ENCODE measurements around the gene FBXL16. TPM values are rescaled to one million over a fixed set of nuclear protein-coding genes. Genes with fewer than 3 reads are reported as not detected.

FBXL16 gene
- total and polyA plus RNA-seq, 2 of the 13 experiments (the other 11 are each of a cell fraction or from before 2014, with no cell fraction given): 0.22 to 2.0 TPM

DNA sequence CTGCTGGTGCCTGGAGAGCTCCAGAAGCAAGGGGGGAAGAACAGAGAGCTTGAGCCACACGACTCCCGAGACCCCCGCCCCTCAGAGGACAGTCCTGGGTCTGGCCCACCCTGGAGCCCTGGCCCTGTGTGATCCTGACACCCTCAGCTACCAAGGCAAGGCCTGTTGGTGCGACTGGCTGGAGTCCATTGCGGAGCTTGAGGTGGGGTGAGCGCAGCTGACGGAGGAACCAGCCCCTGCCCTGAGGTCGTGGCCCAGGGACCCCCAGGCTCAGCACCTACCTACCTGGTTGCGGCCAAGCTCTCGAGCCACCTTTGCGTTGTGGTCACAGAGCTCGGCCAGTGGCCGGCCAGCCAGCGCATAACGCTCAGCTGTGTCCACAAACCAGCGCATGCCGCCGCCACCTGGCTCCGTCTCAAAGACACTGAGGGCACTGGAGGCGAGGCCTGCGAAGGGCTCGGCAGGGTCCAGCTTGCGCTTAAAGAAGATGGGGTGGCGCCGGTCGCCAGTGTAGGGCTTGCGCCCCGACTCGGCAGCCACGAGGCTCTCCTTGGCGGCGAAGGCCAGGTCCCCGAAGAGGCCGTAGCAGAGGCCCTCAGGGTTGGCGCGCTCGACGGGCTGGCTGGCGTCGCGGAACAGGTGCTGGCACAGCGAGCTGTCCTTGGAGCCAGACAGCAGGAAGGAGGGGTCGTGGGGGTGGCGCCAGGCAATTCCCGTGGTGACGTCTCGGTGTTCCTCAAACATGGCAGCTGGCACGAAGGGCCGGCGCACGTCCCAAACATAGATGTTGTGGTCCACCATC, 18.9 kb downstream of the FBXL16 start:
- POLR2A ChIA-PET: interaction anchor here (1.2 kb wide), 1 partner anchor 34 kb away, joined by 3 read pairs; the partner anchor contains the start of gene ANTKMT
- no peak overlapping the region for H3K4me2 ChIP-seq (ENCODE audit: low read depth, low read length)

More for the DNA sequence above, 18.9 kb downstream of the FBXL16 start:
- no peaks in the 10 kb centered on the region for H4K20me1 ChIP-seq (ENCODE audit: insufficient read depth, low read length)
- no peaks in the 10 kb centered on the region; a peak in 1 of 5 replicates for H3K27me3 ChIP-seq (ENCODE audit: control insufficient read depth in 1 of 2, insufficient read depth in 2 of 2, low read length in 2 of 2)
- H3K9me3 ChIP-seq (ENCODE audit: low read length): no peaks in the 10 kb centered on the region
- no peak for DNase-seq (ENCODE audit: low spot score)
- H2AFZ ChIP-seq (ENCODE audit: low read length): no peak overlapping the region
- WGBS (ENCODE audit: low lambda C conversion rate): over 99% methylated on average over 28 of the region's 51 CpGs
- no TSS peak for BruUV-seq (replicated peaks)
- peak; percentile 62 for TF ChIP-seq RBFOX2 (IDR thresholded peaks at IDR 0.05; ENCODE audit: low read depth, low read length)
- TF ChIP-seq, protein P1, sequence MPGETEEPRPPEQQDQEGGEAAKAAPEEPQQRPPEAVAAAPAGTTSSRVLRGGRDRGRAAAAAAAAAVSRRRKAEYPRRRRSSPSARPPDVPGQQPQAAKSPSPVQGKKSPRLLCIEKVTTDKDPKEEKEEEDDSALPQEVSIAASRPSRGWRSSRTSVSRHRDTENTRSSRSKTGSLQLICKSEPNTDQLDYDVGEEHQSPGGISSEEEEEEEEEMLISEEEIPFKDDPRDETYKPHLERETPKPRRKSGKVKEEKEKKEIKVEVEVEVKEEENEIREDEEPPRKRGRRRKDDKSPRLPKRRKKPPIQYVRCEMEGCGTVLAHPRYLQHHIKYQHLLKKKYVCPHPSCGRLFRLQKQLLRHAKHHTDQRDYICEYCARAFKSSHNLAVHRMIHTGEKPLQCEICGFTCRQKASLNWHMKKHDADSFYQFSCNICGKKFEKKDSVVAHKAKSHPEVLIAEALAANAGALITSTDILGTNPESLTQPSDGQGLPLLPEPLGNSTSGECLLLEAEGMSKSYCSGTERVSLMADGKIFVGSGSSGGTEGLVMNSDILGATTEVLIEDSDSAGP (CRISPR knock-in tag; IDR thresholded peaks at IDR 0.05; ENCODE audit: borderline replicate concordance): 0 out of 2 replicates have a peak, but pooled peaks have one; percentile 42
- TF ChIP-seq PHB2 (IDR thresholded peaks at IDR 0.05; ENCODE audit: partially characterized antibody): no peak
- 0 out of 4 replicates have a peak, but pooled peaks of 1 of the 2 experiments have one; percentile 13 for TF ChIP-seq POLR2A (IDR thresholded peaks at IDR 0.05; ENCODE audit: insufficient read depth in 1 of 2, low read depth in 2 of 2, low read length in 2 of 2)
- TF ChIP-seq AGO2 (optimal IDR thresholded peaks at IDR 0.05; ENCODE audit: low read depth, low read length): peak; percentile 82
- TF ChIP-seq ZC3H13 (CRISPR knock-in tag; IDR thresholded peaks at IDR 0.05): peak; percentile 26; the same call in 1 of the 2 replicates
- TF ChIP-seq ZNF562 (CRISPR knock-in tag; IDR thresholded peaks at IDR 0.05; ENCODE audit: borderline replicate concordance): no peak
- TF ChIP-seq, protein P2, sequence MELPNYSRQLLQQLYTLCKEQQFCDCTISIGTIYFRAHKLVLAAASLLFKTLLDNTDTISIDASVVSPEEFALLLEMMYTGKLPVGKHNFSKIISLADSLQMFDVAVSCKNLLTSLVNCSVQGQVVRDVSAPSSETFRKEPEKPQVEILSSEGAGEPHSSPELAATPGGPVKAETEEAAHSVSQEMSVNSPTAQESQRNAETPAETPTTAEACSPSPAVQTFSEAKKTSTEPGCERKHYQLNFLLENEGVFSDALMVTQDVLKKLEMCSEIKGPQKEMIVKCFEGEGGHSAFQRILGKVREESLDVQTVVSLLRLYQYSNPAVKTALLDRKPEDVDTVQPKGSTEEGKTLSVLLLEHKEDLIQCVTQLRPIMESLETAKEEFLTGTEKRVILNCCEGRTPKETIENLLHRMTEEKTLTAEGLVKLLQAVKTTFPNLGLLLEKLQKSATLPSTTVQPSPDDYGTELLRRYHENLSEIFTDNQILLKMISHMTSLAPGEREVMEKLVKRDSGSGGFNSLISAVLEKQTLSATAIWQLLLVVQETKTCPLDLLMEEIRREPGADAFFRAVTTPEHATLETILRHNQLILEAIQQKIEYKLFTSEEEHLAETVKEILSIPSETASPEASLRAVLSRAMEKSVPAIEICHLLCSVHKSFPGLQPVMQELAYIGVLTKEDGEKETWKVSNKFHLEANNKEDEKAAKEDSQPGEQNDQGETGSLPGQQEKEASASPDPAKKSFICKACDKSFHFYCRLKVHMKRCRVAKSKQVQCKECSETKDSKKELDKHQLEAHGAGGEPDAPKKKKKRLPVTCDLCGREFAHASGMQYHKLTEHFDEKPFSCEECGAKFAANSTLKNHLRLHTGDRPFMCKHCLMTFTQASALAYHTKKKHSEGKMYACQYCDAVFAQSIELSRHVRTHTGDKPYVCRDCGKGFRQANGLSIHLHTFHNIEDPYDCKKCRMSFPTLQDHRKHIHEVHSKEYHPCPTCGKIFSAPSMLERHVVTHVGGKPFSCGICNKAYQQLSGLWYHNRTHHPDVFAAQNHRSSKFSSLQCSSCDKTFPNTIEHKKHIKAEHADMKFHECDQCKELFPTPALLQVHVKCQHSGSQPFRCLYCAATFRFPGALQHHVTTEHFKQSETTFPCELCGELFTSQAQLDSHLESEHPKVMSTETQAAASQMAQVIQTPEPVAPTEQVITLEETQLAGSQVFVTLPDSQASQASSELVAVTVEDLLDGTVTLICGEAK (IDR thresholded peaks at IDR 0.05): no peak
- TF ChIP-seq, protein P2 (CRISPR knock-in tag; IDR thresholded peaks at IDR 0.05): no peak
- TF ChIP-seq SRF (IDR thresholded peaks at IDR 0.05; ENCODE audit: low read depth, low read length): no peak
- no peak for TF ChIP-seq ZNF430 (CRISPR knock-in tag; IDR thresholded peaks at IDR 0.05)
- CTCF ChIA-PET (ENCODE audit: low intra/inter-chr PET ratio, low total read pairs): interaction anchor here (1.1 to 1.5 kb wide), 2 partner anchors 19 to 76 kb away, joined by 3 to 4 read pairs; partner anchors contain the start of gene RHOT2
- no peak for ATAC-seq
- H3K27ac ChIP-seq (ENCODE audit: extremely low read length, insufficient read depth, low read length): no peak overlapping the region
- H3K36me3 ChIP-seq (replicated peaks in 1 of 2; ENCODE audit: control insufficient read depth in 1 of 2, insufficient read depth in 2 of 2, low read length in 2 of 2): peaks cover 10 to 17% of the 10 kb centered on the region in 2 experiments; a peak in 4 of 5 replicates
- H3K4me3 ChIP-seq (replicated peaks in 1 of 3; ENCODE audit: insufficient read depth in 1 of 3, low read depth in 2 of 3, low read length in 3 of 3): no peak overlapping the region
- no peak for FAIRE-seq
- intact Hi-C loops (cut with micrococcal nuclease; ENCODE audit: unreplicated experiment): no loop called here
- H3K9ac ChIP-seq (ENCODE audit: insufficient read depth, low read depth, low read length): no peak overlapping the region
- in situ Hi-C loops (cut with HindIII; ENCODE audit: extremely low pct_ligation_motif_present, low pct_unique_long_range_greater_than_20kb): no loop called here
- H3K4me1 ChIP-seq (ENCODE audit: insufficient read depth, low read length): peaks cover 25% of the 10 kb centered on the region
- H3K79me2 ChIP-seq (ENCODE audit: insufficient read depth, low read length): peaks cover 8% of the 10 kb centered on the region
